ENCODE measurements around the gene ENOX1. TPM values are rescaled to one million over a fixed set of nuclear protein-coding genes. Genes with fewer than 3 reads are reported as not detected.

Gene ENOX1
- total RNA-seq, 2 experiments from 2014 or later = not detected

GRCh38 chr13:43697323-43697722 is 89.4 kb downstream of the ENOX1 start:
- POLR2A ChIA-PET = no interaction called here
- DNase-seq = no peak
- no peak for ATAC-seq (ENCODE audit: low read depth)
- H3K4me3 Mint-ChIP-seq = no peak overlapping the region
- H3K27ac Mint-ChIP-seq = no peak overlapping the region
- peaks cover 18% of the 10 kb centered on the region for H3K27me3 Mint-ChIP-seq
- H3K36me3 Mint-ChIP-seq = no peaks in the 10 kb centered on the region
- peaks cover 1% of the 10 kb centered on the region for H3K9me3 Mint-ChIP-seq
- no peaks in the 10 kb centered on the region for H3K4me1 Mint-ChIP-seq

GRCh38 chr13:43694146-43694664 is 92.6 kb downstream of the ENOX1 start:
- Mint-ChIP-seq H3K36me3 (no peaks in the 10 kb centered on the region), H3K27ac (no peak overlapping the region), H3K27me3 (peaks cover 13% of the 10 kb centered on the region), H3K9me3 (peaks cover 1% of the 10 kb centered on the region), H3K4me3 (no peak overlapping the region), H3K4me1 (no peaks in the 10 kb centered on the region)
- POLR2A ChIA-PET = no interaction called here
- no peak for DNase-seq
- no peak for ATAC-seq (ENCODE audit: low read depth)

GRCh38 chr13:43693639-43694038 is 93.1 kb downstream of the ENOX1 start:
- ATAC-seq (ENCODE audit: low read depth) (no peak), DNase-seq (no peak)
- Mint-ChIP-seq H3K9me3 (peaks cover 1% of the 10 kb centered on the region), H3K4me3 (no peak overlapping the region), H3K27ac (no peak overlapping the region), H3K27me3 (peaks cover 13% of the 10 kb centered on the region), H3K36me3 (no peaks in the 10 kb centered on the region), H3K4me1 (no peaks in the 10 kb centered on the region)
- POLR2A ChIA-PET = no interaction called here

GRCh38 chr13:43688227-43688907 is 98.4 kb downstream of the ENOX1 start:
- Mint-ChIP-seq H3K27ac (no peak overlapping the region), H3K9me3 (no peaks in the 10 kb centered on the region), H3K36me3 (no peaks in the 10 kb centered on the region), H3K27me3 (peaks cover 3% of the 10 kb centered on the region), H3K4me3 (no peak overlapping the region), H3K4me1 (no peaks in the 10 kb centered on the region)
- DNase-seq = no peak
- POLR2A ChIA-PET = no interaction called here
- no peak for ATAC-seq (ENCODE audit: low read depth)

- POLR2A ChIA-PET = no interaction called here
- H3K27me3 Mint-ChIP-seq = peaks cover 7% of the 10 kb centered on the region
- no peak overlapping the region for H3K4me3 Mint-ChIP-seq
- ATAC-seq (ENCODE audit: low read depth) (no peak), DNase-seq (no peak)
- no peaks in the 10 kb centered on the region for H3K36me3 Mint-ChIP-seq
- H3K4me1 Mint-ChIP-seq = no peaks in the 10 kb centered on the region
- H3K9me3 Mint-ChIP-seq = no peaks in the 10 kb centered on the region
- H3K27ac Mint-ChIP-seq = no peak overlapping the region
Observed at GRCh38 chr13:43687038-43687437, 99.7 kb downstream of the ENOX1 start.

- ATAC-seq (ENCODE audit: low read depth) = no peak
- Mint-ChIP-seq H3K36me3 (no peaks in the 10 kb centered on the region), H3K9me3 (no peaks in the 10 kb centered on the region), H3K4me1 (no peaks in the 10 kb centered on the region), H3K4me3 (no peak overlapping the region), H3K27me3 (peaks cover 7% of the 10 kb centered on the region), H3K27ac (no peak overlapping the region)
- DNase-seq = no peak
- POLR2A ChIA-PET = no interaction called here
Observed at GRCh38 chr13:43686557-43686956, 100.2 kb downstream of the ENOX1 start.

- ATAC-seq (ENCODE audit: low read depth) (no peak), DNase-seq (no peak)
- Mint-ChIP-seq H3K27ac (no peak overlapping the region), H3K27me3 (peaks cover 7% of the 10 kb centered on the region), H3K4me1 (no peaks in the 10 kb centered on the region), H3K4me3 (no peak overlapping the region), H3K9me3 (no peaks in the 10 kb centered on the region), H3K36me3 (no peaks in the 10 kb centered on the region)
- POLR2A ChIA-PET = interaction anchor here (0.7 kb wide), 1 partner anchor 315 kb away, joined by 4 read pairs; no protein-coding TSS in a partner anchor
Observed at GRCh38 chr13:43684963-43685725, 101.6 kb downstream of the ENOX1 start.

GRCh38 chr13:43682701-43683100 is 104.1 kb downstream of the ENOX1 start:
- Mint-ChIP-seq H3K27me3 (peaks cover 7% of the 10 kb centered on the region), H3K9me3 (no peaks in the 10 kb centered on the region), H3K27ac (no peak overlapping the region), H3K4me3 (no peak overlapping the region), H3K36me3 (no peaks in the 10 kb centered on the region), H3K4me1 (no peaks in the 10 kb centered on the region)
- DNase-seq (no peak), ATAC-seq (ENCODE audit: low read depth) (no peak)
- POLR2A ChIA-PET = no interaction called here

GRCh38 chr13:43676320-43676719 is 110.5 kb downstream of the ENOX1 start:
- no peak overlapping the region for H3K27ac Mint-ChIP-seq
- H3K9me3 Mint-ChIP-seq = no peaks in the 10 kb centered on the region
- DNase-seq = no peak
- H3K4me3 Mint-ChIP-seq = no peak overlapping the region
- POLR2A ChIA-PET = no interaction called here
- H3K27me3 Mint-ChIP-seq = peaks cover 5% of the 10 kb centered on the region
- no peaks in the 10 kb centered on the region for H3K36me3 Mint-ChIP-seq
- no peak for ATAC-seq (ENCODE audit: low read depth)
- H3K4me1 Mint-ChIP-seq = no peaks in the 10 kb centered on the region

- Mint-ChIP-seq H3K9me3 (peaks cover 1% of the 10 kb centered on the region), H3K4me3 (no peak overlapping the region), H3K36me3 (no peaks in the 10 kb centered on the region), H3K27ac (no peak overlapping the region), H3K4me1 (no peaks in the 10 kb centered on the region), H3K27me3 (peaks cover 8% of the 10 kb centered on the region)
- no peak for DNase-seq
- POLR2A ChIA-PET = no interaction called here
- ATAC-seq (ENCODE audit: low read depth) = no peak
Observed at GRCh38 chr13:43675577-43675976, 111.2 kb downstream of the ENOX1 start.

- peaks cover 3% of the 10 kb centered on the region for H3K4me1 Mint-ChIP-seq
- ATAC-seq (ENCODE audit: low read depth) (no peak), DNase-seq (no peak)
- POLR2A ChIA-PET = no interaction called here
- H3K27me3 Mint-ChIP-seq = peaks cover 6% of the 10 kb centered on the region
- H3K9me3 Mint-ChIP-seq = peaks cover 1% of the 10 kb centered on the region
- no peak overlapping the region for H3K4me3 Mint-ChIP-seq
- no peak overlapping the region for H3K27ac Mint-ChIP-seq
- H3K36me3 Mint-ChIP-seq = no peaks in the 10 kb centered on the region
Observed at GRCh38 chr13:43669964-43670363, 116.8 kb downstream of the ENOX1 start.

GRCh38 chr13:43669101-43669500 is 117.7 kb downstream of the ENOX1 start:
- Mint-ChIP-seq H3K27ac (no peak overlapping the region), H3K27me3 (peaks cover 6% of the 10 kb centered on the region), H3K9me3 (peaks cover 1% of the 10 kb centered on the region), H3K4me3 (no peak overlapping the region), H3K36me3 (peaks cover 1% of the 10 kb centered on the region), H3K4me1 (peaks cover 9% of the 10 kb centered on the region)
- DNase-seq (no peak), ATAC-seq (ENCODE audit: low read depth) (no peak)
- POLR2A ChIA-PET = no interaction called here

- Mint-ChIP-seq H3K27me3 (peaks cover 3% of the 10 kb centered on the region), H3K9me3 (peaks cover 1% of the 10 kb centered on the region), H3K36me3 (peaks cover 1% of the 10 kb centered on the region), H3K4me3 (no peak overlapping the region), H3K4me1 (peaks cover 9% of the 10 kb centered on the region), H3K27ac (no peak overlapping the region)
- POLR2A ChIA-PET = no interaction called here
- ATAC-seq (ENCODE audit: low read depth) = no peak
- DNase-seq = no peak
Observed at GRCh38 chr13:43666403-43666802, 120.4 kb downstream of the ENOX1 start.

GRCh38 chr13:43665388-43665787 is 121.4 kb downstream of the ENOX1 start:
- no peaks in the 10 kb centered on the region for H3K27me3 Mint-ChIP-seq
- no peak overlapping the region for H3K4me3 Mint-ChIP-seq
- ATAC-seq (ENCODE audit: low read depth) (no peak), DNase-seq (no peak)
- POLR2A ChIA-PET = no interaction called here
- no peak overlapping the region for H3K27ac Mint-ChIP-seq
- peaks cover 9% of the 10 kb centered on the region for H3K4me1 Mint-ChIP-seq
- H3K36me3 Mint-ChIP-seq = peaks cover 1% of the 10 kb centered on the region
- no peaks in the 10 kb centered on the region for H3K9me3 Mint-ChIP-seq
